Stimulated activated CD4-positive, alpha-beta T cell treated with anti-CD3 and anti-CD28 coated beads, Interleukin-2, amount 100 ng/mL, for 24 hours (primary cell): ENCODE data around the gene ACACA.

ENCODE experiments used
- DNase-seq, 2 donors: peaks; one replicate each; pipeline ENCODE4 v3.0.0-alpha.2; 2020

ACACA gene

DNA sequence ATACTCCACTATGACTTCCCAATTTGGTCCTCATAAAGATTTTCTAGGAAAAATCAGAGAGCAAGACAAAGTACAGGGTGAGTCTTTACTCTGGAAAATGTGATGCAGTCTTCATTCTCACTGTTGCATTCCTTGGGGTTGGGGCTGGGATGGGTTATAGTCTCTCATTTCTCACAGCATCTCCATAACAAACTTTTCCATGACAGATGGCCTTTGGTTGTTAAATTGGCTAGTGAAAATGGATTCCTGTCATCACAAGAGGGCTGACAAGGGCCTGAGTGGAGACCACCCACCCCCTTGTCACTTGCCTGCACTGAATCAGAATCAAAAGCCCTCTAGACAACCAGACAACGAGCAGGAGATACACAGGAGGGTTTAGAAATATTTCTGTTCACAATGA lies 283.2 kb downstream of the ACACA start:
- DNase-seq, result no peak

DNA sequence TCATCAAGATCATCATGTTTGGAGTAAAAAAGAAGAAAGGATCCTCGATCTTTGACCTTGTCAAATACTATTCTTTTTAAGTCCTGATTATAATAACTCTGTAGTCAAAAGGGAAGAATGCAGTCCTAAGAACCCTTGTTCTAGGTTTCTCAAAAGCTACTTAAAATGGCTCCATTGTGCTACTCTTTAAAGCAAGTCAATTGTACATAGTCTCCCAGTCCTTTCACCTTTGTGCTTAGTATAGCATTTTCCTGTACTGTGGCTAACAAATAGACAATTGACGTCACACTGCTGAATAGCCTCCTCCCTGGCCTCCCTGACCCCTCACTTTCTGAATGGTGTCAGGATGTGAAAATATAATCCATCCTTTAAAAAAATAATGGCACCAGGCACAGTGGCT lies 285.0 kb downstream of the ACACA start:
- no peak for DNase-seq

DNA sequence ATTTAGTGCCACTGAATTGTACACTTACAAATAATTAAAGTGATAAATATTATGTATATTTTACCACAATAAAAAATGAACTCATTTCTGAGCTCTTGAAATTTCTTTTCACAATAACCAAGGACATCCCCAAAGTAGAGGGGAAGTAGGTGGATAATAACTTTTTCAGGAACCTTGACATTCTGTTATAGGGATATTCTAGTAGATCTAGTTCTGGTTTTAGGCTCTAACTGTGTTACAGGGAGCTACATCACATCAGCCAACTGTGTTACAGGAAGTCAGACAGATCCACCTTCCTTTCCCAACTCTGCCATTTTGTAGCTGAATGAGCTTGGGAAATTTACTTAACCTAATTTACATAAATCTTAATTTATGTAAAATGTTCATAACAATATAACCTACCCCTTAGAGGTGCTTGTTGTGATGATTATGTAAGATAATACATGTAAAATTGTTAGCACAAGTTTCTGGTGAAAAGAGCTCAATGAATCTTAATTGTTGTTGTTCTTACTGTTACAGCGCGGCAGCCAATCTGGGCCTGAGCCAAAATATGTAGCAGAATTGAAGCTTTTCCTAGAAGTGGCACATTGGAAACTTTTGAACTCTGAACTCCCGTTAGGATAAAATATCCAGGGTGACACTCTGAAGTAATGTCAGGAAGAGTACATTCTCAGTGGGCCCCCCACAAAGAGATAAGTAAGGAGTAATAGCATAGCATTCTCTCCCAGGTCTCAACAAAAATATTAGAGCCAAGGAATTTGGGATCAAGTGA lies 288.1 kb downstream of the ACACA start:
- no peak for DNase-seq

DNA sequence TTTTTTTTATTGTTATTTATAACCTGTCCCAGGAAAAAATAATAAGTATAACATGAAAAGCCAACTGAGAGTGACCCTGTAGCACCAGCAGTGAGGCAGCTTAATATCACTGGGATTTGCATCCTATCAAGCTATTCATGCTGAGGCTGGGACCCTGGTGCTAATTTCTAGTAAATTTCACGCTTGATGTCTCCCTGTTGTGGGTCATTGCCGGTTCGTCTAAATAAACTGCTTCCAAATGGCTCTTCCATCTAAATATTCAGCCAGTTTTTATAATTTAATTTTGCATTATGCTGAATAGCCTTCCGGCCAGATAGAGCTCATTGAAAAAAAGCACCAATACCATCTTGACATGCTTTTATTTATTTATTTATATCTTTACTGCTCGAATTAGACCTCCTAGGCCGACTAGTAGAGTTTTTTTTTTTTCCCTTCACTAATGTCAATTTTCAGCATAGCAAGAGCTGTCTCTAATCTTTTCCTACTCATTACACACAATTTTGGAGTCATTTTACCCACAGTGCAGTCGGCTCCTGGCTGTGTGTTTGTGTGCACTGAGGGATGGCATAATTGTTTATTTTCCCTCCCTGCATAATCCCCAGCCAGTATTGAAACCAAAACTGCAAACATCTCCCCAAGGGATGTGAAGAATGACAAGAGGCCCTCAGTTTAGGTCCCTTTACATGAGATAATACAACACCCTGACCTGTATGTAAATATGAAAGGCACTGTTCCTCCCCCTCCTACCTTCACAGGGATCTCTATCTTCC lies 289.1 kb downstream of the ACACA start:
- DNase-seq, result no peak

DNA sequence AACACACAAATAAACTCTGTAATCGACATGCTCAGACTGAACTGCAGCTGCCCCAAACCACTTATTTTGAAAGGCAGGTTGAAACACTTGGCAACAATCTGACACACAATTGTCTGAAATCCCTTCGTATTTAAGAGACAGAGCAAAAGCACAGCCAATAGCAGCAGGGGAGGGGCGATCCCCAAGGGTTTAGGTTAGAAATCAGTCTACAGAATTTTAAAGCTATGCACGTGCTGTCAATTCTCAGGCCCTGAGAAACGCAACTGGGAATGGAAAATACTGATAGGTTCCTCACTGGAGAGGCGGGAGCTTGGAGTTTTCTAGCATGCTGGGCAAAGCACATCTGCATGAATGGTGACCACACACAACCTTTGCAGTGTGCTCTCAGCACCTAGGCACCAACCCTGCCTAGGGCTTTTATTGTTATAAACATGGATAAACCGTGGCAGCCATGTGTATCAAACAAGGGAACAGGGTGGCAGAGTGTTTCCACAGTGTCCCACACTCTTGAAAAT lies 289.9 kb downstream of the ACACA start:
- no peak for DNase-seq

DNA sequence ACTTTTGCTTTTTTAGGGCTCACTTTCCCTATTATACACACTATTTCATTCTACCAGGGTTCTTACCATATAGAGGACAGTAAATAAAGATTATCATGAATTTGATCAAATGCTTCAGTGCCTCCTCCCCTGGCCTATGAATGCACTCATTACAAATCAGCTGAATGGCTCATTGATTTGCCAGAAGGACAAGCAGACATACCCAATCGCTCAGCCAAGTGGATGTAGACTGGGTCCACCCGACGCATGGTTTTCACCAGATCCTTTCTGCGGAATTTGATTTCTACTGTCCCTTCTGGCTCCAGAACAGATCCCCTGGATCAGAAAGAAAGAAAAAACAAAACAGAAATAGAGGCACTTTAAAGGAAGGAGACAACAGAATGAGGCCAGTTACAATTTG lies 295.3 kb downstream of the ACACA start:
- DNase-seq, result no peak

DNA sequence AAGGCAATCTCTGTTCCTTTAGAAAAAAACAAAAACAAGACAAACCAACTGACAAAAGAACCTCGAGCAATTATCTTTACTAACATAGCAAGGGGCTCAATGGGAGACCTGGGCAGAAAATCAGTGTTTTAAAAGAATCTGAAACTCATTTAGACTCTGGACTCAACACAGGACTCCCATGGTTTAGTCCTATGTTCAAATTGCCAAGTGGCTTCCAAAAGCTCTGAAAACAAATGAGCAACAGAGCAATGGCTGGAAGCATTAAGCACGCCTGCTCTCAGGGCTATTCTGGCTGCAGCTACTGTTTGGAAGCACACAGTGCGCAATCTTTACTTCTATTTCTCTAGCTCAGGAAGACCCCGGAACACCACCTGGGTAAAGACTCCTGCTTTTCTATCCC lies 295.9 kb downstream of the ACACA start:
- DNase-seq, result no peak

DNA sequence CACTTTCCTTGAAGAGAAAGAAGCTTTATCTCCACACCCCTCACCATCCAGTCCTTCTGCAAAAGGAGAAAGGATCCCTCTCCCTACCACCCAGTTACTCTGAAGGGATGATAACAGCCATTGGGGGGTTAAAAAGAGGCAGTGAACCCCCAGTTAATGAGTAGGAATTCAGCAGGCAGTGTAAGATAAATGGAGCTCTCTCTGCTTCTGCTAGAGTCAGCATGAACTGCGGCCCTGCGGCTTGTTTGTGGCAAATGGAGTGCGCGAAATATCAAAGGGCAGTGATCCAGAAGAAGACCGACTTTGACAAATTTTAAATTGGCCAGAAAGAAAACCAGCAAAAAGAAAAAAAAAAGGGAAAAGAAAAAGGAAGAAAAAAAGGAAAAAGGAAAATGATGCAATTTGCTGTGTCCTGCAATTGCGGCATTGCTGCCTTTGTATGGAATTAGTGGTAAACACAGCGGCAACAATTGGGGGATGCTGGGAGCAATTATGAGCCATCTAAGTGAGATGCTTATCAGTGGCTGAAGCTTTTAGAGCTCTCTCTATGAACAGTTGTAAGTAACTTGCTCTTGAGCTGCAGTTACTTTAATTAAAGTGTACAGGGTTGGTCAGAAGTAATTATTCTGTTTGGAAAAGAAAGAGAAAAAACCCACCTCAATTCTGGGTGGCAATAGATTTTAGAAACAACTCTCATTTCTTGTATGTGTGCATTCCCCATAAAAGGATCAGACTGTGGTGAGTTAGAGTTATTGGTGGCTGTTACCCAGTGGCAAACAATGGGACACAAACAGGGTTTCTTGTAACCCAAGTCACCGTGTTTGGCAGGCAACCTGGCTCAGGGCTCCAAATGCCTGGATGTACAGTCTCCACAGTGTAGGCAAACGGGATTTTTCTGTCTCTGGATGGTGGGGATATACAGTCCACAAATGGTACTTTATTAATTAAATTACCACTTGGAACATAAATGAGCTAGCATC lies 296.6 kb downstream of the ACACA start:
- no peak for DNase-seq

DNA sequence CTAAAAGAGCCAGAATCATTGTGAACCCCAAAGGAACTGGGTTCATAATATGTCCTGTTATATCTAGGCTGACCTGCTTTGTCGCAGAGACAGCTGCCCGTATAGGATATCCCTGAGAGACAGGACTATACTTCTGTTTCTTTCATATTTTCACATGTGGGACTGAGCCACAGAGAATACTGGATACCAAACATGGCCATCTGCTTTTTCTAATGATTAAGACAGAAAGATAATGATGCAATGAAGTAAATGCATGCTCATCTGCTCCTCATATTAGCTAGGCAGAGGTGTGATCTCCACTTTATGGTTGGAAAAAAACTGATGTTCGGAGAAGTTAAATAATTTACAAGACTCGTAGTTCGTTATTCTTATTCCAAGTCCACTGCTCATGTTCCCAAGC lies 297.5 kb downstream of the ACACA start:
- no peak for DNase-seq

DNA sequence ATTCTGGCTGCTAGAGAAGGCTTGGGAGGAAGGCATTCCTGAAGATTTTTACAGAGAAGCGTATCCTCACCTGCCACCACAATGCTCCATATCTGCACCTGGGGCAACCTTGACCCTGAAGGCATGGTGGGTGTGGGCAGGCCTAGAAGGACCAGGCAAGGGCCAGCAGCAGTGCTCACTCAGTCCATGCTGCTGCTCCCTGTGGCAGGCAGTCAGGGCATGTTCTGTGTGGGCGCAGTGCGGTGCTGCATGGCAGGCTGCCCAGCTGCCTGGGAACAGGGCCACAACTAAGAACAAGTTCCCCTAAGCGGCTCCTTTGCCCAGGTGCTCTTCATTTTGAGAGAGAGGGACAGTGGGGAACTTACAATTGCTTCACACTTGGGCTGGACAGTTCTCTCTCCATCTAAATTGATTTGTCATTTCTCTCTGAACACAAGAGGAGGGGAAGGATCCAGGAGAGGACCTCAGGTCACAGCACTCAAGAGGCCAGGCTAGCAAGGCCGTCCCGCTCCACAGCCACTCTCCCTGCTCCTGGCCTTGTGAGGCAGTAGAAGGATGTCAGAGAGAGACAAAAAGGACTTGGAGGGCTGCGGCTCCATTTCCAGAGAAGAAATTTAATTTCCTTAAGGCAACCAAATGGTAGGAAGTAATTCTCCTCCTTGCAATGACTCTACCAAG lies 299.1 kb downstream of the ACACA start:
- DNase-seq, result no peak

DNA sequence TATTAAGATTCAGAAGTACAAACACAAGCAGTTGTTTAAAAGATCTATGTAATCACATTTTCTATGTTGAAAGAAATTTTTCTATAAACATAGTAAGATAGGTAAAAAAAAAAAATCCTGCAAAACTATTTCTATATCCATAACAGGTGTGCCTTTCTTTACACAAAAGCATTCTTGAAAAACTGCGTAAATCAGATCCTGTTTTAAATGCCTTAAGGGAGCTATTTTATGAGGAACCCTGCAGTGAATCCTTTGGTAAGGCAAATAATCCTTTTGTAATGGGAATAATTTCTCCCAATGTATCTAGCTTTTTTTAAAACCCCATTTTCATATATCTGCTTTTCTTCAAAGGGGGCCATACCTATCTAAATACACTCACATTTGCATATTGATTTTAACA lies 300.6 kb downstream of the ACACA start:
- DNase-seq, result no peak

DNA sequence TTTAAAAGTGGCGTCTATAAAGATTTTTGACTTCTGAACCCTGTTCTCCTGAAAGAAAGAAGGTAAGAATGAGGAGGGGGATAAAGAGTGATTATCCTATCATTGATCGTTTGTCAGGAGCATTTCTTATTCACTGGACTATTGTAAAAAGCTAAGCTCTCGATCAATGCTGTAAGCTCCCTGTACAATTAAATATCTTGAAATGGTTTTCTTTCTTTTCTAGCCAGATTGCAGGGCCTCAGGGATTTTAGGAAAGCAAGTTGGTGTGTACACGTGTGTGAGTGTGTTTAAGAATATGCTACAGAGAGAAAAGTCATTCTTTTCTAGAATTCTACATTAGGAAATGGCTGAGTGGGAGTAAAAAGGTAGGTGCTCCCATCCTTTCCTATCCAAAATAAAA lies 303.4 kb downstream of the ACACA start:
- no peak for DNase-seq

DNA sequence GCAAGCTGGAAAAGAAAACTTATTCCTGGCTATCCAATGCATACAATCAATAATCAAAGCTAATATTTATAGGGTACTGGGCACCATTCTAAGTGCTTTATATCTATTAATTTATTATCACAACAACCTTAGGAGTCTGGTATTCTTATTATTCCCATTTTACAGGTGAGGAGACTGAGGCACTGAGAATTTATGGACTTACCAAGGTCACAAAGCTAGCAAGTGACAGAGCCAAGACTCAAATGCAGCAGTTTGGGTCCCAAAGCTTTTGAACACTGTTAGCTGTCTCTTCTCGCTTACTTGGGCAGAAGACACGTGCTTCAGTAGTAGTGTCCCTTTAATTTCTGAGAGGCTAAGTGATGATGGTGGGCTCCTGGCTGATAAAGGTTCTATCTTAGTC lies 305.3 kb downstream of the ACACA start:
- no peak for DNase-seq

DNA sequence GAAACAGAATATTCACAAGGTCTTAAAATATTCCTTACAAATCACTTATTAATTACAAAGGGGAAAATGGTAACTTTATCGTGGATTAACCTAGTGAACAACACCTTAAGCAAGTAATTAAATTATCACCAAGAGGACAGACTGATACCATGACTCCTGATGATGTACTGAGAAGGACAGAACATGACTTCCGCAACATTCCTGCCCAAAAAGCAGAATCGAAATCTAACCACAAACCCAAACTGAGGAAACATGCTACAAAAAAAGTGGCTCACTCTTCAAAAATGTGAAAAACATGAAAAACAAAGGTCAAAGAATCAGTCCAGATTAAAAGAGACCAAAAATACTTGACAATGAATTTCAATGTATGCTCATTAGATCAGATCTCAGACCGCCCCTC lies 306.4 kb downstream of the ACACA start:
- no peak for DNase-seq

DNA sequence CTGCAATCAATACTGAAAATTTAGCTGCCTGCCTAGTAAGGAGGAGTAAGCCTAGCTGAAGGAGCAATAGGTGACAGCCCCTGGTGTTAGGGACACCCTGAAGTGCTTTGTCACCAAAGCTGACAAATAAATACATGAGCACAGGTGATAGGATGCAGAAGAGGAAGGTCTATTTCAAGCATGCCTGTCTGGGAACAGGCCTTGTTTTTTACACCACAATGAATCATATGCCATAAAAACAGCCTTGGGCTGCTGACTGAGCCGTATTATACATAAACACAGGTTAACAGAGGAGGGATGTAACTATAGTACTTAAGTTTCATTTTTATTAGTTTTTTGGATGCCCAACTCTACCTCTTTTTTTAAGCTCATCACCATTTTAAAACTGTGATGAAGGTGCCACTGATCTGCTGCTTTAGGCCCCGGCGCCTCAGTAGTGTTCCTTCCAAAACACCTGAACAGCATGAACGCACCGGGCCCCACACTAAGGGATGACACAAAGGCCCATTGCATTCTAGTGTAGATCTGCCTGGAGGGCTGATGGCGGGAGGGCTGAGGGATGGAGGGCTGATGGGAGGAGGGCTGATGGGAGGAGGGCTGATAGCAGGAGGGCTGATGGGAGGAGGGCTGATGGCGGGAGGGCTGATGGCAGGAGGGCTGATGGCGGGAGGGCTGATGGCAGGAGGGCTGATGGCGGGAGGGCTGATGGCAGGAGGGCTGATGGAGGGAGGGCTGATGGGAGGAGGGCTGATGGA lies 307.5 kb downstream of the ACACA start:
- no peak for DNase-seq

DNA sequence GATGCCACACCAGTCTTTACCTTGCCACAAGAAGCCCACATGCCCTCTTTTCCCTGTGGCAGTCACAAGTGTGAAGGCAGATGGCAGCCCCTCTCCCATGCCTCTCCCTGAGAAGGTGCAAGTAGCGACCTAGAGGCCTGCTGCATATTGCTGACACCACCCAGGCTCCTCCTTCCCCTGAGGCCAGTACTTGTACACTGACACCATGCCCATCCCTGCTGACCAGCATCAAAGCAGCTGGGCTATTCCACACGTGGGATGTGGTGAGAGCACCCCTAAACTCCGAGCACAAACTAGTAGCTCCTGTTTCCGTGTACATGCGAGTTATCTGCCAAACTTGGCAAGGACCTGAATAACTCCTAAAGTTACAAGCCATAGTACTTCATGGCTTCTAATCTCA lies 308.5 kb downstream of the ACACA start:
- no peak for DNase-seq

DNA sequence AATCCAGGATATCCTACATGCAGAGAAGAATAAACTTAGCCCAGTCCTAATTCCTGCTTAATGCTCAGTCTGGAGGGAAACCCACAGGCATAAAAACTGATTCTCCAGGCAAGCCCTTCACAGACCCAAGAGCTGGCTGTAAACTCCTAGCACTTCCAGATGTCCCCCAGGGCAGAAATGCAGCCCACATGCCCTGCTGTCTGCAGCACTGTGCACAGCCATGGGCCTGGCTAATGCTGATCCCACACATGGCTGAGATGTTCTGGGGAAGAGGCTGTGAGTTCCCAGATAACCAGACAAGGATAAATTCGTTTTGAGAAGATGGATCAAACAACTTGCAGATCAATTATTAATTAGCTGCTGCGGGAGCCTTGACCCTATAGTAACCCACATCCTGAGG lies 309.5 kb downstream of the ACACA start:
- no peak for DNase-seq

DNA sequence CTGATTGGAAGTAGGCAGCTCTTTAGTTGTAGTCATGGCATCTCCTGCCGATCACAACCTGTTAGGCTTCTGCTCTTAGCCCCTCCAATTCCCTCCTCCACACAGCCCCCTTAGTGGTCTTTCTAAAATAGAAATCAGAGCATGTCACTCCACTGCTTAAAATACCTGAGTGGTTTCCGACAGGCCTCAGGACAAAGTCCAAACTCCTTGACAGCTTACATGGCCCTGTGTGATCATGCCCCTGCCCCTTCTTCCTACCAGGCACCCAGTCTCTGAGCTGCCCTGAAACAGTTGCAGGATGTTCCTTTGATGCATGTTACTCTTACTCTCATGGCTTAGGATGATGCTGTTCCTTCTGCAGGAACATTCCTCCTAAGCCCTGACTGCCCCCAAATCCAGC lies 310.6 kb downstream of the ACACA start:
- no peak for DNase-seq

DNA sequence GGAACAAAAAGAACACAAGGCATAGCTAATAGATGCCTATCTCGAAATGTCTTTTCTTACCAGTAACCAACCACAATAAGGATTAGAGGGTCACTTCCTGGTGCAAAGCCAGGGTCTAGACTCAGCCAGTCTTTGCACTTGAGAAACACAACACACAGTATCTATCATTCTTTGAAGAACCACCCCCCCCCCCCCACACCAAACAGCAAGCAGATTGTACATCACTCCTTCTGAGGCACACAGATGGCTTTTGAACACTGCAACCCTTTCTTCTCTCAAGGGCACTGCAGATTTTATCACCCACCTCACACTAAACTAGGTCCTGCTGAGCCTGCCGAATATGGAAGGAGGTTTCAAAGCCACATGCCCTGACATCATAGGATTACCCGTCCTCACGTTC lies 312.2 kb downstream of the ACACA start:
- DNase-seq, result no peak

DNA sequence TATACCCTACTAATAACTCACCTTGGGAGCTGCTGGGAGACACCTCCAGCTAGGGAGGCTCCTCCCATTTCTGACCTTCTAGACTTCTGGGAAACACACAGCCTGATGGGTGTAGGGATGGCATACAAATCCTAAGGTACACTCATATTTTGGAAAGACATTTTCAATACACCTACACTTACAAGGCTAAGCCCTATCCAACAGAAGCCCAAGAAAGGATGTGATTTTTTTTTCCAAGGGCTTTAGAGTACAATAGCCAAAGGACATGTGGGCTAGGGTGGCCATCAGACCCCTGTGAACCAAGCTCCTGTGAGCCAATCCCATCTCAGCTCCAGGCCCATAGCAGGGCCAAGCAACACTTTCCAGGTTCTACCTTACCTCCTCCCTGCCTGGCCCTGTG lies 313.9 kb downstream of the ACACA start:
- no peak for DNase-seq

DNA sequence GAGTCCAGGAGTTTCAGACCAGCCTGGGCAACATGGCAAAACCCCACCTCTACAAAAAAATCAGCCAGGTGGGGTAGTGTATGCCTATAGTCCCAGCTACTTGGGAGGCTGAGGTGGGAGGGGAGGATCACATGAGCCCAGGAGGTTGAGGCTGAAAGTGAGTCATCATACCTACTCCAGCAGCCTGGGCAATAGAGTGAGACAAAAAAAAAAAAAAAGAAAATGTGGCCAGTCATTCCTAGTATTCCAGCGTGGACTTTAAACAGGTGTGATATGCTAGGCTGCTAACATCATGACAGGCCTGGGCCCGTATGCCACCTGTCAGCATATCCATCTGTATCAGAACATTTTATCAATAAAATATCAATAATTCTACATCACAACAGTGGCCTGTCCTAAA lies 314.6 kb downstream of the ACACA start:
- no peak for DNase-seq

DNA sequence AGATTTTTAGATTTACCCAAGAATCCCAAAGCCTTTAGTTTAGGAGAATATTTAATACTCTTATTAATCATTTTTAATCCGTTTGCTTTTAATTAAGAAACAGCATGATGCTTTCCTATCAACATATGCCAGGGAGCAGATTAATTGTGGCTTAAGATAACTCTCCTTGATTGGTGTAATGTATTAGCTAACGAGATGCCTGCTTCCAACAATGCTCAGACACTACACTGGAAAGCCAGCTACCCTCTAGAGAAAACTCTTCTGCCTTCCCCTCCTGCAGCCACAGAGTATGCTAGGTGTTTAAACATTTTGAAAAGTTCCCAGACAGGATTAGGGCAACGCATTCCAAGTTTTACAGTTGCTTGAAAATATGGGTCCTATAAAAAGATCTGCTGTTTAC lies 315.7 kb downstream of the ACACA start:
- DNase-seq, result no peak
